SIG-M5 treated with dmso at 0.1 percent for 504 hours (cell line): Measurements from ENCODE around the gene GPR176.

Experiments
- DNase-seq: peaks from one replicate; lab custom pipeline; 2025; ENCODE audit not compliant: unreplicated experiment; lab: John Stamatoyannopoulos, UW

Gene GPR176

DNA sequence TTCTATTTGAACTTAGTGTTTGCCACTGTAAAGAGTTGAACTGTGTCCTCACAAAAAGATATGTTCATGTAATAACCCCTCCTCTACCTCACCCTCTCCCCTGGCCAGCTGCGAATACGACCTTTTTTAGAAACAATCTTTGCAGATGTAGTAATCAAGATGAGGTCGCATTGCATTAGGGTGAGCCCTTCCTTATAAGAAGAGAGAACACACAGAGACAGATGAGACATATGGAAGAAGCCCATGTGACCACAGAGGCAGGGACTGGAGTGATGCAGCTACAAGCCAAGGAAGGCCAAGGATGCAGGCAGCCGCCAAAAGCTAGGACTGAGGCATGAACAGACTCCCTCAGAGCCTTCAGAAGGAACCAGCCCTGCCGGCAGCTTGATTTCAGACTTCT lies 27.6 kb downstream of the GPR176 start:
- DNase-seq = no peak

DNA sequence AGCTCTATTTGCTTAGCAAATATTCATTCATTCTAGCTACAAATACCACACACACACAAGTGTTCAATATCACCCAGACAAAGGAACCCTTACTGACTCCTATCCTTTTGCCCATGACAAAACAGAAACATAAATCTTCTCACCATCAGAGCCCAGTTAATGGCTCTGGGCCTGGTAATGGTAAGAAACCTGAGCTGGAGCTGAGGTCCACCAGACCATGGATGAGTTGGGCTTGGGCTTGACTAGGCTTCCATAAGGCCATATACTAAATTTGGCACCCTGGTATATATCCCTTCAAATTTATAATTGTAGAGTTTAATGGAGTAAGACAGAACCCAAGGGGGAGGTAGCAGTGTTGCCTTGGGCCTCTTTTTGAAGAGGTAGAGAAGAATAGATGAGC lies 29.4 kb downstream of the GPR176 start:
- no peak for DNase-seq

DNA sequence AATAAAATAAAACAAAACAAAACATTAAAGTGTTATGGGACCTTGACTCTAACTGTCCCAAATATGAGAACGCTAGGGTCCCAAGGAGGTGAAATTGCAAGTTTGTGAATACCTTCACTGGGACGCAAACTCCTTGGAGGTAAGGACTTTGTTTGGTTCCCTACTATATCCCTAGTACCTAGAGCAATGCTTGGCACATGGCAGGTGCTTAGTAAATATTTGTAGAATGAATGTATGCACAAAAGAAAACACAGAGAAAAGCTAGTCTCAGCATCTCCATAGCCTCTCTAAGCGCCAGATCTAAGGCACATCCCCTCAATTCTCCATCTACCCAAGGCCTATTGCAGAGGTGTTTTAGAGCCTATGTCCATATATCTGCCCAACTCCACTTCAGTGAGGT lies 30.5 kb downstream of the GPR176 start:
- DNase-seq = no peak

DNA sequence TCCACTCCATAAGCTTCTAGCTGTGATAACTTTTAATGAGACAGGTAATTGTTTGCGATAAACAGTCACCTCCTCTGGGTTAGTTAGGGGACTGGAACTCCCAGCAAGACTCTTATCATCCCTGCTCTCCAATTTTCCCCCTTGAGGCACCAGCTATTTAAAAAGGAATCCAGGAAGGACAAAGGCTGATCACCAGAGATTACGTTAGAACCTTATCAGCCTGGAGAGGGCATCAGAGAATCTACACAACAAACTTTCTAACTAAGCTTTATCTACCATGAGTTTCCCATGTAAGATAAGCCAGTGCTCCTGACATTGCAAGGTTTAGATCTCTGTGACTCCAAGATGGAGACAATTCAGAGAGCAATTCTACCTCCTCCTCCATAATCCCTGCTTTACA lies 31.3 kb downstream of the GPR176 start:
- no peak for DNase-seq

DNA sequence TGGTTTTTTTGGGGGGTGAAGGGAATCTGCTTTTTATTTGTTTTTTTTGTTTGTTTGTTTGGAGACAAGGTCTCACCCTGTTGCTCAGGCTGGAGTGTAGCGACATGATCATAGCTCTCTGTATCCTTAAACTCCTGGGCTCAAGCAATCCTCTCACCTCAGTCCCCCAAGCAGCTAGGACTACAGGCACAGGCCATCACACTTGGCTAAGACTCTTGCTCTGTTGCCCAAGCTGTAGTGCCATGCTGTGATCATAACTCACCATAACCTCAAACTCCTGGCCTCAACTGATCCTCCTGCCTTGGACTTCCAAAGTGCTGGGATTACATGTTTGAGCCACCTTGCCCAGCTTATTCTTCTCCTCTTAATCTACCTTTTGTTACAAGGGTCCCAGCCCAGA lies 31.8 kb downstream of the GPR176 start:
- DNase-seq = no peak

DNA sequence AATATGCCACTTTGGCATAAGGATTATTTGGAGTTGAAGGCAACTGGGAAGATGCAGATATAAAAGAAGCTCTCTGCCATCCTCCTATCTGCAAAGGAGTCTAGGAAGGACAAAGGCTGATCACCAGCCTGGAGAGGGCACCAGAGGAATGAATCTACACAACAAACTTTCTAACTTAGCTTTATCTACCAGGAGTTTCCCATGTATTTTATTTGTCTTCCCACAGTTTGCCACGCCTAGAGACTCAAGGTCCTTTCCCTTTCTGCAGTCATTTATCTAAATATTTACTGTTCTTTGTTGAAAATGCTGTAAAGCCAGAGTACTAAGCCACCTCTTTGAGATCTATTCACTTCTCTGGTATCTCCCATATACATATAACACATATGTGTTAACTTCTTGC lies 32.2 kb downstream of the GPR176 start:
- DNase-seq = peak; percentile 43

DNA sequence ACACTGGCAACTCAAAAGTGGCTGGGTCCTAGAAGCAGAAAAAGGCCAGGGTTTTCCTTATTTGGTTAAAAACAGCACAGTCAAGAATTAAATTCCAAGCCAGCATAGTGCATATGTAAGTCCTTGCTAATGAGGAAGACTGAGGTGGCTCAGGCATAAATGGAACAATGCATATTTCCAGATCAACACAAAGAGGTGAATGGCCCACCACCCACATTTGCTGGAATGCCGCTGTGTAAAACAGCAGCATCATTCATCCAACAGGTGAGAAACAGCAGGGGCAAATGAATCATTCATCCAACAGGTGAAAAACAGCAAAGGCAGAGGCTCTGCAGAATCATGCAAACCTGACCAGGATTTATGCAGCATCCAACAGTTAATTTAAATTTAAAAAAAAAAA lies 32.9 kb downstream of the GPR176 start:
- DNase-seq = no peak

DNA sequence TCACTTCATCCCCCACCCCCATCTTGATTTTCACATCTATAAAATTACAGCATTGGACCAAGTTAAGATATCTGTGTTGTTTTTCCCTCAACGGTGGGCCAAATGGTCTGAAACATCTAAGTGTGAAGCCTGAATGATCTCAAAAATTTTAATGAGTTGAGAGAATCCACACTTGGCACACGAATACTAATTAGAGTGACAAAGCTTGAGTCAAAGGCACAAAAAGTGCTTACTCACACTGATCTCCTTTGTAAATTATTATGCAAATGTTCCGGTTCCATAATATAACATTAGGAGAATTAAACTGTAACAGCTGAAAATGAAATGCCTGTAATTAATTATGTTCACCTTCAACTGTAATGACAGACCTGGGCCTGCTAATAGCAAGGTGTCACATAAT lies 33.6 kb downstream of the GPR176 start:
- DNase-seq = no peak

DNA sequence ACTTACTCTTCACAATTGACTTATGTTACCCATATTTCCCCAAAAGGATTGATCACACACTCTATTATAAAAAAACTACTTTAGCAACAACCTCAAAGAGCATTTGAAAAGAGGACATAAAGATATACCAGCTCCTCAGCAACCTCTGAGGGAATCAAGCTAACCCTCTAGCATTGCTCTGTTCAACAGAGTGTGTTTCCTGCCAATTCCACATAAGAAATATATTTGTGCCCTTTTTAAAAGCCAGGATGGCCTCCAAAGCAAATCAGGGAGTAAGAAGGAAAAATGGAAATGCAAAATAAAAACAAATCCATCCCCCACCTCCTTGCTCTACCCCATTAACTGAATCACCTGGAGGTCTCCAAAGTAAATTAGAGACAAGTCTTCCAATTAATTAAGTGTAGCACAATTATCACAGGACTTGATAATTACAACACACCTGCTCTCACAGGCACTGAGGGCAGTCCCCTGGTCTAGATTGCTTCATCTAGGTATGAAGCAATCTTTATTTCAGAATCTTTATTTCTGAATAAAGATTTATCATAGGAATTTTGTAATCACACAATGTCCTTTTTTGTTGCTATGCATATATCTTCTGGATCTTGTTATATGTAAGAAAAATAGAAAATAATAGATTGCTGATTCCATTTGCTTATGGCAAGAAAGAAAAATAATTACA lies 34.8 kb downstream of the GPR176 start:
- DNase-seq = no peak

DNA sequence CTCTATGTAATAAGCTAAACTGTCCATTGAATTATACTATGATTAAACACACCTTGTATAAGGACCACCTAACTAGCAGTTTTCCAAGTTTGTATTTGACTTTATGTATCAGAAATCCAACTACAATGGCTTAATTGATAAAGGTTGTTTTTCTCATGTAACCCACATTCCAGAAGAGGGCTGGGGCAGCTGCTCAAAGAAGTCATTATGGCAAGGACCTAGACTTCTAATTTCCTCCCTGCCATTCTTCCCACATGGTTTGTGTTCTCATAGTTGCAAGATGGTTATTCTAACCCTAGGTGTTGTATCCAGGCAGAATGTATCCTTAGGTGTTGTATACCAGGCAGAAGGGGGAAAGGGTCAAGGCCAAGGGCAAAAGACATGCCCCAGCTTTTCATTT lies 35.7 kb downstream of the GPR176 start:
- DNase-seq = no peak

DNA sequence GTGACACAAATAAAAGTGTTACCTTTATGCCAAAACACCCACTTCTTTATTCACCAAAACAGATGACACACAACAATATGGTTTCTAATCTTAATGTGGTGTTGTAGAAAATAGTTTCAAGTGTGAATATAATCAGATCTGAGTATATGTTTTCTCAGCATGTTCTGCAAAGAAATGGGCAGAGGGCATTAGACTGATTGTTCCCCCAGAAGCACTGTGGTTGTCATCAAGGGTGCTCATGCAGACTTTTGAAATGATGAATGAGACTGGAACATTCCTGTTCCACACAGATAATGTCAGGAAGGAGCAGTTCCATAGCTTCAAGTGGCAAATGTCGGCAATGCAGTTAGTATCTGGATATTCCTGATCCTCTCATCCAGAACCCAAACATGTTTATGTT lies 37.5 kb downstream of the GPR176 start:
- no peak for DNase-seq

DNA sequence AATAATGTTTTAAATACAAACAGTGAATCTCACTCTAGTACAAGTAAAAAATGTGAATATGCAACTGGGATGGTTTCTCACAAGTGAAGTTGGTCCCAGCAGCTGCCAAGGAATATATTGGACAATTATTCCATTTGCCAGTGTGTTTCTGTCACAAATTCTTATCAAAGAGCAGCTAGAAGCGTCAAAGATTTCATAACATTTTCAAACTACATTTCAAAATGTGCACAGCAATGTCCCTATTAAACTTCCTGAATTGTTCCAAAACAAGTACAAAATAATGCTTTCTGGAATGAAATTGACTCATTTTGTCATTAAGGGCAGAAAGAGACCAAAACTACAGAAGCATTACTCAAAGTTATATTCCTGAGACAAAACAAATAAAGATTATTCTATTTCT lies 38.3 kb downstream of the GPR176 start:
- no peak for DNase-seq

DNA sequence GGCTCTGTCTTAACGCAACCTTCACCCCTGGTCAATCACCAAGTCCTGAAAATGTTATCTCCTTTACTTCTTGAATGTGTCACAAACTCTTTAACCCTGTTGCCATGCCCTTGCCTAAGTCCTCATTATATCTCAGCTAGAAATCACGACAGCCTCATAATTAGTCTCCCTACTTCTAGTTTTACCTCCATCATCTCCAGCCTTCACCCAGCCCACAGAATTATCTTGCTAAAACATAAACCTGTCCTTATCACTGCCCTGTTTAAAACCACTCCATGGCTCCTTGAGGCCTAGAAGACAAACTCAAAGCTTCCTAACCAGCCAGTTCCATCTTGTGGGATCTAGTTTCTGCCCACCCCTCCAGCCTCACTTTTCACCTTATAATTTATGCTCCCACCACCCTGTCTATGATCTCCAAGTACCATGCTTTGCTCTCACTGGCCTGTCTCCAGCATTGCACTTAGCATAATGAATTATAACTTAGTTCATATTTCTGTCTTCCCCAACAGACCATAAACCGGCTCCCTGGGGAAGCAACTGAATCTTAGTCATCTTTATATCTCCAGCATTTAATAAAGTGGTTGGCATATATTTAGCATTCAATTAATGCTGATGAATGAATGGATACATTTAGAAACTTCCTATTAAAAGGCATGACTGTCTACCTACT lies 39.2 kb downstream of the GPR176 start:
- DNase-seq = no peak

DNA sequence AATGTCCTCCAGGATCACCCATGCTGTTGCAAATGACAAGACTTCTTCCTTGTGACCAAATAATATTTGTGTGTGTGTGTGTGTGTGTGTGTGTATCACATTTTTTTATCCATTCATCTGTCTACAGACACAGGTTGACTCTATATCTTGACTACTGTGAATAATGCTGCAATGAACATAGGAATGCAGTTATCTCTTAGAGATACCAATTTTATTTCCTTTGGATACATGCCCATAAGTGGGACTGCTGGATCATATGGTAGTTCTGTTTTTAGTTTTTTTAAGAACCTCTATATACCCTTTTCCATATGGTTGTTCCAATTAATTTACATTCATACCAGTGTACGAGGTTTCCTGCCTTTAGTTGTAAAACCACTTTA lies 41.7 kb downstream of the GPR176 start:
- DNase-seq = no peak

DNA sequence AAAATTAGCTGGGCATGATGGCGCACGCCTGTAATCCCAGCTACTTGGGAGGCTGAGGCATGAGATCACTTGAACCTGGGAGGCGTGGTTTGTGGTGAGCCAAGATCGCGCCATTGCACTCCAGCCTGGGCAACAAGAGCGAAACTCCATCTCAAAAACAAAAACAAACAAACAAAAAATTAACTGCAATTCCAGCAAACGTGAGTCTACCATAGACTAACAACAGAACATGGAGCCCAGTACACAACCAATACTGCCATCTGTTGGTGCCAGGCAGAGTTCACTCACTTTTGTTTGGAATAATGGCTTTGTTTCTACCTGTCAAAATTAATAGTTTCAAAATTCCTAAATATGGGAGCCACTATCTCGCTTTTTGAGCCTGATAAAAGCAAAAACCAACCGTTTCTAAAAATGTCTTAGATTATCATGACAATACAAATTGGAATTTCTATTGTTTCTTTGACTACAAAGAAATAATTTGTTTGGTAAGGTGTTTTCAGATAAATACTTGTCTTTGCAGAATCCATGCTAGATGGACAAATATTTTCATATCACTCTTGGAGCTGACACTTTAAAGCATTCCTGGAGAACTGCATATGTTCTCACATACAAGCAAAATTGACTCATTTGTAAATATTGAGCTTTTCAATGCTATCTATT lies 45.0 kb downstream of the GPR176 start:
- peak; percentile 4 for DNase-seq

DNA sequence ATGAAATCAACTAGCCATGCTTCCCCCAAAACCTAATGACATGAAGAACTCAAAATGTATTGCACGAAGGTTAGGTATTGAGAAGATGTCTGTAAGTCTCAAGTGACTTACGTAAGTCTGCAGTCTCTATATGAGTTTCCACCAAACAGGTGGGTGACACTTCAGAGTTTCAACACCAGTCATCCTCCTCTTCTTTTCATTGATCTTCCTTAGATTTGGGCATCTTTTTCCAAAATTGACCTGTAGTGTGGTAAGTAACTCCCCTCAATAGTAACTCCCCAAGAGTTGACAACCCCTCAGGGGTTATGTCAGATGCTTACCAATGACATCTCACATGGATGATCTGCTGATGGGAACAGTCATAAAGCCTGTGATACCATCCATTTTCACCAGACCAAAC lies 46.1 kb downstream of the GPR176 start:
- DNase-seq = no peak

DNA sequence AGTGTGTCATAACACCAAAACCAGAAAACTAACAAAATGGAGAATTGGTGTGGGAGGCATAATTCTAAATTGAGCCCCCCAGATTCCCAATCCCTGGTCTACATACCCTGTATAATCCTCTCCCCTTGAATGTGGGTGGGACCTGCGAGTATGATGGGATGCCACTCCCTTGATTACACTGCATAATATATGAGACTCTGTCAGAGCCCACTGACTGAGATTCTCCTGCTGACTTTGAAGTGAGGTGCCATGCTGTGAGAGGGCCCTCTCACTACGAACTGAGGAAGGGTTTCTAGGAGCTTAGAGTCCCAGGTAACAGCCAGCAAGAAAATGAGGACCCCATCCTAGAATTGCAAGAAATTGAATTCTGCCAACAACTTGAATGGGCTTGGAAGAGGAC lies 49.5 kb downstream of the GPR176 start:
- DNase-seq = no peak

DNA sequence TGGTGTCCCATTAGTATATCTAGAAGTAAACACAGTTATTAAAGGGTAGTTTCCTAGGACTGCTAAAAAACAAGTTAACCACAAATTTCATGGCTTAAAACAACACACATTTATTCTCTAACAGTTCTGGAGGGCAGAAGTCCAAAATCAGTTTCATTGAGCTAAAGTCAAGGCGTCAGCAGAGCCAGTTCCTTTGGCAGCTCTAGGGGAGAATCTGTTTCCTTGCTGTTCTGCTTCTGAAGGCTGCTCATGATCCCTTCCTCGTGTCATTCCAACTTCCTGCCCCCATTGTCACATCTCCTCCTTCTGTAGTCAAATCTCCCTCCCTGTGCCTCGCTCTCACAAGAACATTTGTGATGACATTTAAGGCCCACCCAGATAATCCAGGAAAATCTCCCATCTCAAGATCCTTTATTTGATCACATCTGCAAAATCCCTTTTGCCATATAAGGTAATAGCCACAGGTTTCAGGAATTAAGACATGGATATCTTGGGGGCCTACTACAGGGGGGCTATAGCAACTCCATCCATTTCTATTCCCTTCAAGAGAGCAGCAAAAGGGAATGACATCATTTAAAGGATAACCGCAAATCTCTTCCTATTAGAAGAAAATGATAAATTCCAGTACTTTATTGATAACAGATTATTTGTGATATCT lies 50.1 kb downstream of the GPR176 start:
- no peak for DNase-seq

DNA sequence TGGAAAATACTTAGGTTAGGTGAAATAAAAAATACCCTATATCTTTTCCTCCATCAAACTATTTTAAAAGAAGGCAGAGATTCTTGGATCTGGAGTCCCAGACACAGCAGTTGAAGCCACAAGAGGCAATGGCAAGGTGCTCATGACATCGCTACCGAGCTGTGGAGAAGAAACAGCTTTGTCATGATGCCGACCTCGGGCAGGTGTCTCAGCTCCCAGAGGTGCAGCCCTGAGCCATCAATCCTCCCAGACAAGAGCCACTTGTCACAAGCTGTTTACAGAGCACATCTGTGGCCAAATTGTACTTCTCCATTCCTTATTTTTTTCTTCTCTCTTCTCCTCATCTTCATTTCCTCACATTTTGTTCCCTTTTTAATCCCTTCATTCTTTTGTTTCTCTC lies 50.8 kb downstream of the GPR176 start:
- no peak for DNase-seq

DNA sequence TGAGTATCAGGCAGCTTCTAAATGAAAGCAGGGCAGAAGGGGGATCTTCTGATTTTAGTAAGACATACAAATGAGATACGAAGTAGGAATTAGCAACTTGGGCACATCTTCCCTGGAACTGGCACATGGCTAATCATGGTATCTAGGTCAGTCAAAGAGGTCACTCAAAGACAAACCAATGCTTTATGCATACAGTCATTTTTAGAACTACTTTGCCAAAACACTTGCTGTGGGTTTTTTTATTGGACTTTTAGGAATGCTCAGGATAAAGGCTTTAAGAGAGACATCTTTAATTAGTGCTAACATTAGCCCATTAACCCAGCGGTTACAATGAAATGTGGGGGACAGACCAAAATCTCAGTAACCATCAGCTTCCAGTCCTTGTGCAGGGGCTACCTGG lies 51.7 kb downstream of the GPR176 start:
- DNase-seq = no peak

DNA sequence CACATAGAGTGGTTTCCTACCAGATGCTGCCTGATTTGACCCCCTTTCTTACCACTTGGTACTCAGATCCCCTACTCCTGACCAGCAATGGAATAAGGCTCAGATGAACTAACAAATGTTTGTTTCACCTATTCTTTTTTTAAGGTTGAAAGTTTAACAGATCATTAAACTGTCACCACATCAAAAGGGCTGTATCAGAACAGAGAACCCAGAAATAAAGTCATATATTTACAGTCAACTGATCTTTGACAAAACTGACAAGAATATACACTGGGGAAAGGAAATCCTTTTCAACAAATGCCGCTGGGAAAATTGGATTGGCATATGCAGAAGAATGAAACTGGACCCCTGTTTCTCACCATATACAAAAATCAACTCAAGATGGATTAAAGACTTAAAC lies 56.0 kb downstream of the GPR176 start:
- no peak for DNase-seq

DNA sequence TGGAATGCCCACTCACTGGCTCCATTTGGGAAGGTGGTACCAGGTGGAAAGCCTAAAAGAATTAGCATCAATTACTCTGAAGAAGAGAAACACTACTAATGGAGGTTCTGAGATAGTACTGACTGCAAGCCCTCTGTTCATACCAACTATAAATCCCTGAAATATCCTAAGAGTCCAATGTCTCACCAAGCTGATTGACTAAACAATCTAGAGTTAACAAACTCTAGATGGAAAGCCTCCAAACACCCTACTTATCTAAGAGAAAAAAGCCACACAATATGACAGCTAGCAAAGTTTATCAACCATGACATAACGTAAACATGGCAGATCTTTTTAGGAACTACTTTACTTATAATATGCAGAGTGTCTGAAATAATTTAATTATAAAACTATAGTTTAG lies 59.2 kb downstream of the GPR176 start:
- no peak for DNase-seq
